HG03457 (cell line): ENCODE data around the gene C9orf85.
"Not testable (repeated sequence)": the region's sequence is repeated elsewhere in the genome, so short reads cannot be mapped to it uniquely, and the experiment has no call there.

Experiments used
- ATAC-seq: cut with Tn5 transposase; IDR thresholded peaks from one replicate; pipeline ENCODE4 v1.9.1; 2021; ENCODE audit warnings: moderate number of reproducible peaks; ENCODE audit not compliant: unreplicated experiment

C9orf85 gene

GRCh38 chr9:71937898-71938297, 26.5 kb downstream of the C9orf85 start:
- no peak for ATAC-seq

GRCh38 chr9:71941060-71941568, 29.7 kb downstream of the C9orf85 start:
- ATAC-seq = no peak

GRCh38 chr9:71941998-71942567, 30.6 kb downstream of the C9orf85 start:
- ATAC-seq = no peak

- no peak for ATAC-seq
These were observed 33.4 kb downstream of the C9orf85 start for GRCh38 chr9:71944754-71945375.

GRCh38 chr9:71954652-71955051, 43.2 kb downstream of the C9orf85 start:
- ATAC-seq = not testable (repeated sequence)

GRCh38 chr9:71955300-71955915, 44.0 kb downstream of the C9orf85 start:
- ATAC-seq = no peak

- no peak for ATAC-seq
These were observed 50.9 kb downstream of the C9orf85 start for GRCh38 chr9:71962328-71962727.

- not testable (repeated sequence) for ATAC-seq
These were observed 52.1 kb downstream of the C9orf85 start for GRCh38 chr9:71963471-71963996.

- ATAC-seq = no peak
These were observed 54.0 kb downstream of the C9orf85 start for GRCh38 chr9:71965403-71965802.

GRCh38 chr9:71966601-71967000, 55.2 kb downstream of the C9orf85 start:
- no peak for ATAC-seq

- ATAC-seq = no peak
These were observed 57.2 kb downstream of the C9orf85 start for GRCh38 chr9:71968541-71969090.

- ATAC-seq = no peak
These were observed 64.4 kb downstream of the C9orf85 start for GRCh38 chr9:71975833-71976232.

- no peak for ATAC-seq
These were observed 65.6 kb downstream of the C9orf85 start for GRCh38 chr9:71977003-71977402.

- no peak for ATAC-seq
These were observed 69.1 kb downstream of the C9orf85 start for GRCh38 chr9:71980266-71981190.

GRCh38 chr9:71981944-71982343, 70.5 kb downstream of the C9orf85 start:
- ATAC-seq = no peak

- ATAC-seq = no peak
These were observed 73.0 kb downstream of the C9orf85 start for GRCh38 chr9:71984403-71984802.

- no peak for ATAC-seq
These were observed 73.4 kb downstream of the C9orf85 start for GRCh38 chr9:71984831-71985281.

- no peak for ATAC-seq
These were observed 74.0 kb downstream of the C9orf85 start for GRCh38 chr9:71985297-71985911.

- ATAC-seq = no peak
These were observed 75.5 kb downstream of the C9orf85 start for GRCh38 chr9:71986900-71987299.
